HEK293 (cell line): ENCODE data around the gene ZNF285.

ENCODE experiments used
- BCL11B ChIP-seq: fragments of 450-650 bp; formaldehyde crosslinking; IDR thresholded peaks from 2 replicates; pipeline ENCODE4 v1.5.1; 2016; ENCODE audit warnings: low read depth, missing biosample characterization, missing genetic modification characterization
- BCL6B ChIP-seq: fragments of 450-650 bp; formaldehyde crosslinking; IDR thresholded peaks from 2 replicates; pipeline ENCODE4 v1.5.1; 2017; ENCODE audit warnings: missing biosample characterization, missing genetic modification characterization
- GLI4 ChIP-seq: fragments of 450-650 bp; formaldehyde crosslinking; IDR thresholded peaks from 2 replicates; pipeline ENCODE4 v1.5.1; 2016; ENCODE audit warnings: missing biosample characterization, missing genetic modification characterization
- MYNN ChIP-seq: fragments of 450-650 bp; formaldehyde crosslinking; IDR thresholded peaks from 2 replicates; pipeline ENCODE4 v1.5.1; 2016; ENCODE audit warnings: missing biosample characterization, missing genetic modification characterization, borderline replicate concordance
- OVOL3 ChIP-seq: fragments of 450-650 bp; formaldehyde crosslinking; IDR thresholded peaks from 2 replicates; pipeline ENCODE4 v1.5.1; 2016; ENCODE audit warnings: missing biosample characterization, missing genetic modification characterization
- SP3 ChIP-seq: fragments of 450-650 bp; formaldehyde crosslinking; IDR thresholded peaks from 2 replicates; pipeline ENCODE4 v1.5.1; 2016; ENCODE audit warnings: missing biosample characterization, missing genetic modification characterization
- TCF7L2 ChIP-seq: IDR thresholded peaks from 2 replicates; pipeline ENCODE4 v1.6.1; 2011; ENCODE audit warnings: low read depth, mild to moderate bottlenecking, inconsistent platforms, low read length, moderate library complexity, borderline replicate concordance
- ZBTB20 ChIP-seq: fragments of 450-650 bp; formaldehyde crosslinking; IDR thresholded peaks from 2 replicates; pipeline ENCODE4 v1.5.1; 2016; ENCODE audit warnings: missing biosample characterization, missing genetic modification characterization
- ZNF114 ChIP-seq: fragments of 450-650 bp; formaldehyde crosslinking; IDR thresholded peaks from 2 replicates; pipeline ENCODE4 v1.5.0; 2017; ENCODE audit warnings: missing biosample characterization, missing genetic modification characterization
- ZNF19 ChIP-seq: fragments of 450-650 bp; formaldehyde crosslinking; IDR thresholded peaks from 2 replicates; pipeline ENCODE4; 2016; ENCODE audit warnings: missing biosample characterization, missing genetic modification characterization, low read depth
- ZNF2 ChIP-seq: fragments of 450-650 bp; formaldehyde crosslinking; IDR thresholded peaks from 2 replicates; pipeline ENCODE4 v1.5.1; 2016; ENCODE audit warnings: missing biosample characterization, missing genetic modification characterization
- ZNF24 ChIP-seq: fragments of 450-650 bp; formaldehyde crosslinking; IDR thresholded peaks from 2 replicates; pipeline ENCODE4 v1.5.1; 2016; ENCODE audit warnings: missing biosample characterization, missing genetic modification characterization
- ZNF274 ChIP-seq, 2 experiments: fragments of 200-500 bp in 1 of 2; fragments of 450-650 bp in 1 of 2; sonication (Bioruptor generic) in 1 of 2; formaldehyde crosslinking in 1 of 2; IDR thresholded peaks; 2 replicates each; pipeline versions ENCODE4 v1.5.1 to v1.6.1; 2014 to 2016; ENCODE audit warnings: borderline replicate concordance in 1 of 2, inconsistent platforms in 1 of 2, low read length in 1 of 2, missing biosample characterization in 1 of 2, missing genetic modification characterization in 1 of 2
- ZNF366 ChIP-seq: fragments of 450-650 bp; formaldehyde crosslinking; conservative IDR thresholded peaks from 2 replicates; pipeline ENCODE4 v1.5.1; 2016; ENCODE audit warnings: missing biosample characterization, missing genetic modification characterization
- ZNF37A ChIP-seq: fragments of 450-650 bp; IDR thresholded peaks from 2 replicates; pipeline ENCODE4 v1.5.1; 2018; ENCODE audit warnings: missing biosample characterization, missing genetic modification characterization
- ZNF398 ChIP-seq: fragments of 450-650 bp; formaldehyde crosslinking; IDR thresholded peaks from 2 replicates; pipeline ENCODE4 v1.5.1; 2017; ENCODE audit warnings: missing biosample characterization, missing genetic modification characterization
- ZNF514 ChIP-seq: fragments of 450-650 bp; formaldehyde crosslinking; IDR thresholded peaks from 2 replicates; pipeline ENCODE4 v1.5.1; 2016; ENCODE audit warnings: missing biosample characterization, missing genetic modification characterization
- ZNF544 ChIP-seq: fragments of 450-650 bp; formaldehyde crosslinking; IDR thresholded peaks from 2 replicates; pipeline ENCODE4 v1.5.0; 2017; ENCODE audit warnings: missing biosample characterization, missing genetic modification characterization
- ZNF560 ChIP-seq: fragments of 450-650 bp; formaldehyde crosslinking; IDR thresholded peaks from 2 replicates; pipeline ENCODE4 v1.5.1; 2017; ENCODE audit warnings: missing biosample characterization, missing genetic modification characterization, borderline replicate concordance
- ZNF777 ChIP-seq: fragments of 450-650 bp; formaldehyde crosslinking; IDR thresholded peaks from 2 replicates; pipeline ENCODE4 v1.5.1; 2017; ENCODE audit warnings: missing biosample characterization, missing genetic modification characterization, borderline replicate concordance
- ZSCAN16 ChIP-seq: fragments of 450-650 bp; formaldehyde crosslinking; IDR thresholded peaks from 2 replicates; pipeline ENCODE4 v1.5.1; 2016; ENCODE audit warnings: missing biosample characterization, missing genetic modification characterization
- ZXDB ChIP-seq: fragments of 450-650 bp; formaldehyde crosslinking; IDR thresholded peaks from 2 replicates; pipeline ENCODE4 v1.5.1; 2016; ENCODE audit warnings: missing biosample characterization, missing genetic modification characterization
- TF ChIP-seq, protein P1 (sequence below): fragments of 450-650 bp; formaldehyde crosslinking; IDR thresholded peaks from 2 replicates; pipeline ENCODE4 v1.5.1; 2016; ENCODE audit warnings: missing biosample characterization, missing genetic modification characterization
- TF ChIP-seq, protein P2 (sequence below): fragments of 450-650 bp; formaldehyde crosslinking; conservative IDR thresholded peaks from 2 replicates; pipeline ENCODE4 v1.5.1; 2016; ENCODE audit warnings: low read depth, missing biosample characterization, missing genetic modification characterization
- TF ChIP-seq, protein P3 (sequence below): fragments of 450-650 bp; formaldehyde crosslinking; IDR thresholded peaks from 2 replicates; pipeline ENCODE4 v1.5.1; 2016; ENCODE audit warnings: missing biosample characterization, missing genetic modification characterization

Gene ZNF285

GRCh38 chr19:44401139-44402115 is at the start of gene ZNF285 (continued):
- TF ChIP-seq MYNN (tag by site-specific recombination) (no peak), ZNF560 (tag by site-specific recombination) (no peak), SP3 (tag by site-specific recombination) (peak; percentile 88), ZNF777 (tag by site-specific recombination) (no peak; the same call in 1 of the 2 replicates), OVOL3 (no peak), ZSCAN16 (tag by site-specific recombination) (no peak), ZNF24 (tag by site-specific recombination) (0 out of 2 replicates have a peak, but pooled peaks have one; percentile 19), ZNF19 (tag by site-specific recombination) (no peak), ZNF544 (tag by site-specific recombination) (no peak), ZXDB (tag by site-specific recombination) (peak; percentile 58), BCL6B (tag by site-specific recombination) (no peak), ZNF514 (tag by site-specific recombination) (no peak), ZNF37A (no peak), BCL11B (tag by site-specific recombination) (no peak; the same call in 1 of the 2 replicates), GLI4 (no peak), ZNF398 (tag by site-specific recombination) (no peak), ZNF274 (IDR thresholded peaks at IDR 0.05; ENCODE audit: low read length) (no peak), ZNF274 (tag by site-specific recombination; IDR thresholded peaks at IDR 0.05; ENCODE audit: borderline replicate concordance) (no peak), TCF7L2 (no peak), ZNF114 (tag by site-specific recombination) (no peak), ZBTB20 (tag by site-specific recombination) (peak; percentile 72), ZNF2 (tag by site-specific recombination) (peak; percentile 48; the same call in 1 of the 2 replicates), ZNF366 (tag by site-specific recombination) (no peak; the same call in 1 of the 2 replicates)
- TF ChIP-seq, protein P1, sequence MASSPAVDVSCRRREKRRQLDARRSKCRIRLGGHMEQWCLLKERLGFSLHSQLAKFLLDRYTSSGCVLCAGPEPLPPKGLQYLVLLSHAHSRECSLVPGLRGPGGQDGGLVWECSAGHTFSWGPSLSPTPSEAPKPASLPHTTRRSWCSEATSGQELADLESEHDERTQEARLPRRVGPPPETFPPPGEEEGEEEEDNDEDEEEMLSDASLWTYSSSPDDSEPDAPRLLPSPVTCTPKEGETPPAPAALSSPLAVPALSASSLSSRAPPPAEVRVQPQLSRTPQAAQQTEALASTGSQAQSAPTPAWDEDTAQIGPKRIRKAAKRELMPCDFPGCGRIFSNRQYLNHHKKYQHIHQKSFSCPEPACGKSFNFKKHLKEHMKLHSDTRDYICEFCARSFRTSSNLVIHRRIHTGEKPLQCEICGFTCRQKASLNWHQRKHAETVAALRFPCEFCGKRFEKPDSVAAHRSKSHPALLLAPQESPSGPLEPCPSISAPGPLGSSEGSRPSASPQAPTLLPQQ: 0 out of 2 replicates have a peak, but pooled peaks have one; percentile 54
- TF ChIP-seq, protein P2, sequence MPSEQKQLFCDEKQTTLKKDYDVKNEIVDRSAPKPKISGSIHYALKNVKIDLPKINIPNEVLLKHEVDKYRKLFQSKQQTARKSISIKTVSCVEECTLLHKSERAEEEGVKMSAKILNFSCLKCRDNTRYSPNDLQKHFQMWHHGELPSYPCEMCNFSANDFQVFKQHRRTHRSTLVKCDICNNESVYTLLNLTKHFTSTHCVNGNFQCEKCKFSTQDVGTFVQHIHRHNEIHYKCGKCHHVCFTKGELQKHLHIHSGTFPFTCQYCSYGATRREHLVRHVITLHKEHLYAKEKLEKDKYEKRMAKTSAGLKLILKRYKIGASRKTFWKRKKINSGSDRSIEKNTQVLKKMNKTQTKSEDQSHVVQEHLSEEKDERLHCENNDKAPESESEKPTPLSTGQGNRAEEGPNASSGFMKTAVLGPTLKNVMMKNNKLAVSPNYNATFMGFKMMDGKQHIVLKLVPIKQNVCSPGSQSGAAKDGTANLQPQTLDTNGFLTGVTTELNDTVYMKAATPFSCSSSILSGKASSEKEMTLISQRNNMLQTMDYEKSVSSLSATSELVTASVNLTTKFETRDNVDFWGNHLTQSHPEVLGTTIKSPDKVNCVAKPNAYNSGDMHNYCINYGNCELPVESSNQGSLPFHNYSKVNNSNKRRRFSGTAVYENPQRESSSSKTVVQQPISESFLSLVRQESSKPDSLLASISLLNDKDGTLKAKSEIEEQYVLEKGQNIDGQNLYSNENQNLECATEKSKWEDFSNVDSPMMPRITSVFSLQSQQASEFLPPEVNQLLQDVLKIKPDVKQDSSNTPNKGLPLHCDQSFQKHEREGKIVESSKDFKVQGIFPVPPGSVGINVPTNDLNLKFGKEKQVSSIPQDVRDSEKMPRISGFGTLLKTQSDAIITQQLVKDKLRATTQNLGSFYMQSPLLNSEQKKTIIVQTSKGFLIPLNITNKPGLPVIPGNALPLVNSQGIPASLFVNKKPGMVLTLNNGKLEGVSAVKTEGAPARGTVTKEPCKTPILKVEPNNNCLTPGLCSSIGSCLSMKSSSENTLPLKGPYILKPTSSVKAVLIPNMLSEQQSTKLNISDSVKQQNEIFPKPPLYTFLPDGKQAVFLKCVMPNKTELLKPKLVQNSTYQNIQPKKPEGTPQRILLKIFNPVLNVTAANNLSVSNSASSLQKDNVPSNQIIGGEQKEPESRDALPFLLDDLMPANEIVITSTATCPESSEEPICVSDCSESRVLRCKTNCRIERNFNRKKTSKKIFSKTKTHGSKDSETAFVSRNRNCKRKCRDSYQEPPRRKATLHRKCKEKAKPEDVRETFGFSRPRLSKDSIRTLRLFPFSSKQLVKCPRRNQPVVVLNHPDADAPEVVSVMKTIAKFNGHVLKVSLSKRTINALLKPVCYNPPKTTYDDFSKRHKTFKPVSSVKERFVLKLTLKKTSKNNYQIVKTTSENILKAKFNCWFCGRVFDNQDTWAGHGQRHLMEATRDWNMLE (tag by site-specific recombination): peak; percentile 93
- TF ChIP-seq, protein P3, sequence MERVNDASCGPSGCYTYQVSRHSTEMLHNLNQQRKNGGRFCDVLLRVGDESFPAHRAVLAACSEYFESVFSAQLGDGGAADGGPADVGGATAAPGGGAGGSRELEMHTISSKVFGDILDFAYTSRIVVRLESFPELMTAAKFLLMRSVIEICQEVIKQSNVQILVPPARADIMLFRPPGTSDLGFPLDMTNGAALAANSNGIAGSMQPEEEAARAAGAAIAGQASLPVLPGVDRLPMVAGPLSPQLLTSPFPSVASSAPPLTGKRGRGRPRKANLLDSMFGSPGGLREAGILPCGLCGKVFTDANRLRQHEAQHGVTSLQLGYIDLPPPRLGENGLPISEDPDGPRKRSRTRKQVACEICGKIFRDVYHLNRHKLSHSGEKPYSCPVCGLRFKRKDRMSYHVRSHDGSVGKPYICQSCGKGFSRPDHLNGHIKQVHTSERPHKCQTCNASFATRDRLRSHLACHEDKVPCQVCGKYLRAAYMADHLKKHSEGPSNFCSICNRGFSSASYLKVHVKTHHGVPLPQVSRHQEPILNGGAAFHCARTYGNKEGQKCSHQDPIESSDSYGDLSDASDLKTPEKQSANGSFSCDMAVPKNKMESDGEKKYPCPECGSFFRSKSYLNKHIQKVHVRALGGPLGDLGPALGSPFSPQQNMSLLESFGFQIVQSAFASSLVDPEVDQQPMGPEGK (tag by site-specific recombination): peak; percentile 76
